Kidney glomerular epithelial cell (primary cell): ENCODE results near the gene PLS3.
A peak's percentile ranks its signal among the peaks of the same experiment; 100 is the strongest.

Experiments
- DNase-seq: peaks from one replicate; lab custom pipeline; 2025; lab: John Stamatoyannopoulos, UW

Gene PLS3

GRCh38 chrX:115565888-115566287 lies 4.9 kb downstream of the PLS3 start:
- DNase-seq = no peak

- DNase-seq = no peak
Observed at GRCh38 chrX:115571712-115572111, 10.7 kb downstream of the PLS3 start.

GRCh38 chrX:115573185-115573584 lies 12.2 kb downstream of the PLS3 start:
- no peak for DNase-seq

- no peak for DNase-seq
Observed at GRCh38 chrX:115576676-115577075, 15.7 kb downstream of the PLS3 start.

GRCh38 chrX:115579327-115579726 lies 18.4 kb downstream of the PLS3 start:
- no peak for DNase-seq

- DNase-seq = no peak
Observed at GRCh38 chrX:115579786-115580294, 18.9 kb downstream of the PLS3 start.

- peak; percentile 5 for DNase-seq
Observed at GRCh38 chrX:115581759-115582615, 21.0 kb downstream of the PLS3 start.

GRCh38 chrX:115582616-115583495 lies 21.9 kb downstream of the PLS3 start:
- DNase-seq = no peak

- DNase-seq = no peak
Observed at GRCh38 chrX:115583496-115584004, 22.6 kb downstream of the PLS3 start.

- DNase-seq = no peak
Observed at GRCh38 chrX:115584696-115585095, 23.7 kb downstream of the PLS3 start.

GRCh38 chrX:115588179-115588578 lies 27.2 kb downstream of the PLS3 start:
- no peak for DNase-seq

- DNase-seq = no peak
Observed at GRCh38 chrX:115589419-115589818, 28.4 kb downstream of the PLS3 start.

- no peak for DNase-seq
Observed at GRCh38 chrX:115591420-115591819, 30.4 kb downstream of the PLS3 start.

- DNase-seq = no peak
Observed at GRCh38 chrX:115591856-115592842, 31.2 kb downstream of the PLS3 start.

- no peak for DNase-seq
Observed at GRCh38 chrX:115592997-115593734, 32.2 kb downstream of the PLS3 start.

GRCh38 chrX:115595049-115595448 lies 34.1 kb downstream of the PLS3 start:
- no peak for DNase-seq

- no peak for DNase-seq
Observed at GRCh38 chrX:115598556-115598955, 37.6 kb downstream of the PLS3 start.

- DNase-seq = no peak
Observed at GRCh38 chrX:115602308-115602707, 41.3 kb downstream of the PLS3 start.

GRCh38 chrX:115602729-115603389 lies 41.9 kb downstream of the PLS3 start:
- no peak for DNase-seq

- DNase-seq = no peak
Observed at GRCh38 chrX:115603534-115604074, 42.6 kb downstream of the PLS3 start.
